Vagina (tissue), 2 donors: ENCODE measurements around the gene PRICKLE1. TPM values are rescaled to one million over a fixed set of nuclear protein-coding genes. Genes with fewer than 3 reads are reported as not detected.

Source experiments
- DNase-seq, 2 donors: peaks; one replicate each; pipeline ENCODE4 v3.0.0-alpha.2; 2017; ENCODE audit errors: extremely low spot score in 2 of 2
- H3K27ac ChIP-seq: fragments of 200-600 bp; sonication (generic); one replicate; pipeline ENCODE4 v1.5.1; 2019
- H3K27me3 ChIP-seq: fragments of 200-600 bp; sonication (generic); one replicate; pipeline ENCODE4 v1.5.1; 2019
- H3K36me3 ChIP-seq, 2 donors: fragments of 200-600 bp; sonication (generic); one replicate each; pipeline ENCODE4 v1.5.1; 2017 to 2019
- H3K4me1 ChIP-seq: fragments of 200-600 bp; sonication (generic); one replicate; pipeline ENCODE4 v1.5.1; 2019
- H3K4me3 ChIP-seq, 2 donors: fragments of 200-600 bp; sonication (generic); 1 replicate in 1 of 2; 2 replicates in 1 of 2; pipeline ENCODE4 v1.5.1; 2016 to 2019
- H3K9me3 ChIP-seq: fragments of 200-600 bp; sonication (generic); one replicate; pipeline ENCODE4 v1.5.1; 2019
- CTCF ChIP-seq, 3 experiments: fragments of 450-650 bp in 2 of 3; fragments of 200-600 bp in 1 of 3; sonication (generic) in 1 of 3; IDR thresholded peaks; one replicate each; pipeline ENCODE4 v1.5.1; 2017 to 2019; ENCODE audit warnings: antibody characterized with exemption in 3 of 3, mild to moderate bottlenecking in 2 of 3, moderate library complexity in 2 of 3
- POLR2A ChIP-seq, 2 donors: fragments of 450-650 bp; IDR thresholded peaks; one replicate each; pipeline ENCODE4 v1.6.1; 2017; ENCODE audit warnings: antibody characterized with exemption in 2 of 2, mild to moderate bottlenecking in 2 of 2, moderate library complexity in 2 of 2
- POLR2AphosphoS5 ChIP-seq, 2 donors: sonication (generic); formaldehyde crosslinking; IDR thresholded peaks; one replicate each; pipeline ENCODE4 v1.9.0; 2017; ENCODE audit warnings: antibody characterized with exemption in 2 of 2, mild to moderate bottlenecking in 2 of 2, low read depth in 1 of 2; ENCODE audit not compliant: insufficient read depth in 1 of 2
- intact Hi-C: fragments of 100-400 bp; cut with DNase I; formaldehyde crosslinking; loops from one replicate; pipeline ENCODE4 v1.15.1; 2023
- total RNA-seq: library from RNA; depleted of rRNA; stranded (reverse); fragments of >200 nt; gene quantifications from one replicate; pipeline ENCODE4 v1.2.3, GENCODE V29; 2016

The PRICKLE1 gene
- total RNA-seq, 1 donor from 2014 or later: 25.3 TPM

- no peak overlapping the region for H3K27ac ChIP-seq
- no peak for DNase-seq
- no peaks in the 10 kb centered on the region for H3K36me3 ChIP-seq
- peaks cover 3% of the 10 kb centered on the region for H3K9me3 ChIP-seq
- H3K27me3 ChIP-seq: no peaks in the 10 kb centered on the region
- TF ChIP-seq POLR2A (IDR thresholded peaks at IDR 0.05) (no peak), POLR2AphosphoS5 (IDR thresholded peaks at IDR 0.05; ENCODE audit: insufficient read depth in 1 of 2, low read depth in 1 of 2) (no peak), CTCF (IDR thresholded peaks at IDR 0.05) (no peak)
- H3K4me3 ChIP-seq: no peak overlapping the region
- intact Hi-C loops: no loop called here
- H3K4me1 ChIP-seq: peaks cover 13% of the 10 kb centered on the region
These were observed 25.5 kb upstream of the PRICKLE1 start for GRCh38 chr12:42615006-42615405.

- Histone ChIP-seq H3K4me3 (no peak overlapping the region), H3K4me1 (peaks cover 13% of the 10 kb centered on the region), H3K27me3 (no peaks in the 10 kb centered on the region), H3K9me3 (no peaks in the 10 kb centered on the region), H3K36me3 (no peaks in the 10 kb centered on the region), H3K27ac (no peak overlapping the region)
- no peak for TF ChIP-seq POLR2AphosphoS5 (IDR thresholded peaks at IDR 0.05; ENCODE audit: insufficient read depth in 1 of 2, low read depth in 1 of 2)
- no peak for TF ChIP-seq POLR2A (IDR thresholded peaks at IDR 0.05)
- TF ChIP-seq CTCF (IDR thresholded peaks at IDR 0.05): no peak
- intact Hi-C loops: no loop called here
- no peak for DNase-seq
These were observed 22.7 kb upstream of the PRICKLE1 start for GRCh38 chr12:42612231-42612613.

- TF ChIP-seq POLR2A (IDR thresholded peaks at IDR 0.05) (no peak), CTCF (IDR thresholded peaks at IDR 0.05) (no peak), POLR2AphosphoS5 (IDR thresholded peaks at IDR 0.05; ENCODE audit: insufficient read depth in 1 of 2, low read depth in 1 of 2) (no peak)
- no peaks in the 10 kb centered on the region for H3K36me3 ChIP-seq
- intact Hi-C loops: no loop called here
- DNase-seq: no peak
- H3K4me3 ChIP-seq: no peak overlapping the region
- H3K9me3 ChIP-seq: no peaks in the 10 kb centered on the region
- H3K27me3 ChIP-seq: no peaks in the 10 kb centered on the region
- no peak overlapping the region for H3K27ac ChIP-seq
- H3K4me1 ChIP-seq: peaks cover 13% of the 10 kb centered on the region
These were observed 22.2 kb upstream of the PRICKLE1 start for GRCh38 chr12:42611571-42612230.

- no peaks in the 10 kb centered on the region for H3K9me3 ChIP-seq
- no peaks in the 10 kb centered on the region for H3K27me3 ChIP-seq
- intact Hi-C loops: no loop called here
- DNase-seq: no peak
- no peak overlapping the region for H3K27ac ChIP-seq
- H3K4me3 ChIP-seq: no peak overlapping the region
- H3K36me3 ChIP-seq: no peaks in the 10 kb centered on the region
- no peak for TF ChIP-seq POLR2A (IDR thresholded peaks at IDR 0.05)
- H3K4me1 ChIP-seq: peaks cover 13% of the 10 kb centered on the region
These were observed 20.1 kb upstream of the PRICKLE1 start for GRCh38 chr12:42609605-42610004.

GRCh38 chr12:42608196-42608825 is 18.8 kb upstream of the PRICKLE1 start:
- Histone ChIP-seq H3K27me3 (no peaks in the 10 kb centered on the region), H3K4me1 (peaks cover 13% of the 10 kb centered on the region), H3K9me3 (no peaks in the 10 kb centered on the region), H3K36me3 (no peaks in the 10 kb centered on the region), H3K27ac (no peak overlapping the region), H3K4me3 (no peak overlapping the region)
- intact Hi-C loops: no loop called here
- TF ChIP-seq POLR2AphosphoS5 (IDR thresholded peaks at IDR 0.05; ENCODE audit: insufficient read depth in 1 of 2, low read depth in 1 of 2): no peak
- TF ChIP-seq CTCF (IDR thresholded peaks at IDR 0.05): no peak
- TF ChIP-seq POLR2A (IDR thresholded peaks at IDR 0.05): no peak
- DNase-seq: peak in 1 of 2 donors; percentile 34
